GM12878 (cell line): ENCODE results near the gene GVQW3. TPM values are rescaled to one million over a fixed set of nuclear protein-coding genes. Genes with fewer than 3 reads are reported as not detected.

Experiments
- ATAC-seq: fragments of 200-7000 bp; cut with Tn5 transposase; 3 replicates; pipeline ENCODE4 v1.9.1; 2020; ENCODE audit warnings: mild to moderate bottlenecking, moderate library complexity
- BruUV-seq: library from RNA; stranded (reverse); fragments of 400-500 nt; replicated peaks from 2 replicates; lab custom pipeline; 2021; lab: Mats Ljungman, UMichigan
- CTCF ChIA-PET: fragments of 300-600 bp; sonication (Branson Sonifier 250); formaldehyde crosslinking; extraction: SDS; loops from one replicate; lab custom pipeline; 2021; ENCODE audit warnings: inconsistent platforms; lab: Yijun Ruan, JAX
- POLR2A ChIA-PET: fragments of 350-600 bp; formaldehyde crosslinking; extraction: SDS; loops from one replicate; lab custom pipeline; 2021; ENCODE audit warnings: inconsistent platforms; lab: Charles Lee
- RAD21 ChIA-PET: fragments of 300-600 bp; sonication (Branson Sonifier 250); formaldehyde crosslinking; loops from one replicate; lab custom pipeline; 2023; ENCODE audit warnings: antibody characterized with exemption; ENCODE audit not compliant: unreplicated experiment; lab: Charles Lee
- SMC1A ChIA-PET: fragments of 300-600 bp; sonication (Branson Sonifier 250); formaldehyde crosslinking; loops from one replicate; lab custom pipeline; 2023; ENCODE audit not compliant: unreplicated experiment, uncharacterized antibody; lab: Charles Lee
- DNase-seq: peaks from one replicate; pipeline ENCODE4 v3.0.0-alpha.2; 2011; ENCODE audit warnings: low read depth, low spot score
- FAIRE-seq: peaks from 3 replicates; lab custom pipeline; 2011; peaks lifted over from hg19 to GRCh38; lab: Jason Lieb, UNC
- H2AFZ ChIP-seq: 2 replicates; pipeline ENCODE4 v1.6.0; 2011; ENCODE audit warnings: low read depth, low read length, control low read depth; ENCODE audit not compliant: control insufficient read depth
- H3K27ac ChIP-seq: 2 replicates; pipeline ENCODE4 v1.5.1; 2011; ENCODE audit warnings: control low read depth; ENCODE audit not compliant: control insufficient read depth, insufficient read depth
- H3K27me3 ChIP-seq, 2 experiments: replicated peaks in 1 of 2; 2 replicates each; pipeline versions ENCODE4 v1.6.0 to v1.6.1; 2011; ENCODE audit warnings: low read length in 1 of 2; ENCODE audit not compliant: control insufficient read depth in 2 of 2, insufficient read depth in 2 of 2
- H3K36me3 ChIP-seq, 2 experiments: 2 replicates each; pipeline ENCODE4 v1.5.1; 2011; ENCODE audit warnings: low read length in 1 of 2; ENCODE audit not compliant: control insufficient read depth in 2 of 2, insufficient read depth in 2 of 2
- H3K4me1 ChIP-seq: 2 replicates; pipeline ENCODE4 v1.6.1; 2011; ENCODE audit warnings: mild to moderate bottlenecking, low read length, moderate library complexity, mixed read lengths; ENCODE audit not compliant: control insufficient read depth, insufficient read depth
- H3K4me2 ChIP-seq: 2 replicates; pipeline ENCODE4 v1.6.0; 2011; ENCODE audit warnings: control low read depth; ENCODE audit not compliant: control insufficient read depth, insufficient read depth
- H3K4me3 ChIP-seq: fragments of 200-600 bp; sonication (generic); 2 replicates; pipeline ENCODE4 v1.5.1; 2016
- H3K79me2 ChIP-seq: 2 replicates; pipeline ENCODE4 v1.6.0; 2011; ENCODE audit warnings: low read length; ENCODE audit not compliant: control insufficient read depth, insufficient read depth
- H3K9ac ChIP-seq: 2 replicates; pipeline ENCODE4 v1.8.0; 2011; ENCODE audit warnings: low read length, control low read depth, mixed read lengths; ENCODE audit not compliant: control insufficient read depth, insufficient read depth
- H3K9me3 ChIP-seq: replicated peaks from 3 replicates; pipeline ENCODE4 v1.5.1; 2011; ENCODE audit warnings: mild to moderate bottlenecking, low read length; ENCODE audit not compliant: control insufficient read depth, insufficient read depth
- H4K20me1 ChIP-seq: 2 replicates; pipeline ENCODE4 v1.6.0; 2011; ENCODE audit not compliant: control insufficient read depth, insufficient read depth
- KDM1A ChIP-seq: fragments of 200-600 bp; sonication (generic); IDR thresholded peaks from 2 replicates; pipeline ENCODE4 v1.6.1; 2016; ENCODE audit warnings: borderline replicate concordance
- MEF2A ChIP-seq: IDR thresholded peaks from 2 replicates; pipeline ENCODE4 v1.6.1; 2011; ENCODE audit warnings: low read depth, mild to moderate bottlenecking, low read length, moderate library complexity; ENCODE audit not compliant: insufficient read depth
- RBBP5 ChIP-seq: fragments of 200-600 bp; sonication (generic); conservative IDR thresholded peaks from 2 replicates; pipeline ENCODE4 v1.6.1; 2016
- RELA ChIP-seq: fragments of 450-650 bp; IDR thresholded peaks from 2 replicates; pipeline ENCODE4 v1.8.0; 2014; ENCODE audit warnings: borderline replicate concordance; ENCODE audit not compliant: partially characterized antibody
- STAT1 ChIP-seq: fragments of 450-650 bp; conservative IDR thresholded peaks from 2 replicates; pipeline ENCODE4 v1.6.1; 2014; ENCODE audit warnings: antibody characterized with exemption, mild to moderate bottlenecking
- ZBED1 ChIP-seq: IDR thresholded peaks from 2 replicates; pipeline ENCODE4 v1.6.1; 2016; ENCODE audit warnings: borderline replicate concordance
- ZNF274 ChIP-seq: IDR thresholded peaks from one replicate; pipeline ENCODE4 v1.8.0; 2011; ENCODE audit not compliant: insufficient read length, insufficient read depth
- ZNF384 ChIP-seq: IDR thresholded peaks from 2 replicates; pipeline ENCODE4 v1.6.1; 2012; ENCODE audit warnings: low read depth, mild to moderate bottlenecking, low read length, improper control_type of control experiment, borderline replicate concordance
- ZSCAN29 ChIP-seq: fragments of 450-650 bp; IDR thresholded peaks from 2 replicates; pipeline ENCODE4 v1.6.1; 2017; ENCODE audit warnings: mild to moderate bottlenecking, moderate library complexity
- WGBS: methylation state at CpG from one replicate; pipeline ENCODE4 v1.1.6; 2016; ENCODE audit warnings: low lambda C conversion rate; ENCODE audit not compliant: insufficient replicate concordance, insufficient coverage; ENCODE audit errors: missing lambda C conversion rate; 5-methylcytosine and 5-hydroxymethylcytosine counted together
- in situ Hi-C: fragments of 300-500 bp; cut with MboI; formaldehyde crosslinking; loops from 9 replicates; pipeline ENCODE4 v1.14.3; 2018; ENCODE audit warnings: mixed read lengths
- intact Hi-C: fragments of 100-400 bp; cut with micrococcal nuclease; formaldehyde crosslinking; loops from one replicate; pipeline ENCODE4 v1.14.2; 2022; ENCODE audit not compliant: unreplicated experiment
- polyA plus RNA-seq, 11 experiments: library from polyadenylated mRNA; depleted of rRNA in 4 of 11; unstranded in 6 of 11; stranded (reverse) in 5 of 11; fragments of >200 nt; fragmentation: Nextera tagmentation in 4 of 11; fragmentation: Illumina TruSeq in 1 of 11; extraction: Ambion mirVana in 4 of 11; extraction: Trizol in 1 of 11; gene quantifications; 1 replicate in 1 of 11; 2 replicates in 10 of 11; pipeline versions ENCODE4 v1.2.1 to v1.2.3, GENCODE V29; 2011 to 2016; ENCODE audit warnings: inconsistent platforms in 2 of 11, missing spikeins in 2 of 11, low read depth in 1 of 11
- total RNA-seq, 4 experiments: library from RNA; depleted of rRNA in 3 of 4; stranded (reverse); fragments of >200 nt in 3 of 4; fragmentation: Illumina TruSeq in 1 of 4; extraction: Trizol in 1 of 4; gene quantifications; 2 replicates each; pipeline versions ENCODE4 v1.2.1 to v1.2.3, GENCODE V29; 2013 to 2021

Gene GVQW3
- total and polyA plus RNA-seq, 10 of the 15 experiments (the other 5 are each of a cell fraction or from before 2014, with no cell fraction given), result 0.13 to 3.3 (median 1.7) TPM

GRCh38 chr11:76348348-76348747 is 32.8 kb upstream of the GVQW3 start (continued):
- TF ChIP-seq ZNF274, result no peak
- TF ChIP-seq ZBED1, result no peak
- no peak for TF ChIP-seq RELA

- RAD21 ChIA-PET, result no interaction called here
- peaks cover 3% of the 10 kb centered on the region; the same call in 1 of the 3 replicates for H3K9me3 ChIP-seq
- H4K20me1 ChIP-seq, result no peaks in the 10 kb centered on the region
- FAIRE-seq (no peak), DNase-seq (no peak), ATAC-seq (no peak)
- H3K79me2 ChIP-seq, result no peaks in the 10 kb centered on the region
- SMC1A ChIA-PET, result no interaction called here
- H3K9ac ChIP-seq, result no peak overlapping the region
- H3K4me3 ChIP-seq, result no peak overlapping the region
- H3K27ac ChIP-seq, result no peak overlapping the region
- WGBS, result 97% methylated on average over 1 of the region's 1 CpG
- CTCF ChIA-PET, result no interaction called here
- intact Hi-C loops (no loop called here), in situ Hi-C loops (no loop called here)
- no peaks in the 10 kb centered on the region for H3K4me1 ChIP-seq
- no TSS peak for BruUV-seq
- no peaks in the 10 kb centered on the region for H3K27me3 ChIP-seq
- peaks cover 6 to 13% of the 10 kb centered on the region in 2 experiments; a peak in 3 of 4 replicates for H3K36me3 ChIP-seq
- TF ChIP-seq ZSCAN29, result no peak
- TF ChIP-seq KDM1A, result no peak
- no peak for TF ChIP-seq ZNF384
- no peak for TF ChIP-seq STAT1
- no peak for TF ChIP-seq MEF2A
- no peak for TF ChIP-seq RBBP5
- TF ChIP-seq, all 136 proteins: peak for 0
- H3K4me2 ChIP-seq, result no peak overlapping the region
- POLR2A ChIA-PET, result no interaction called here
- no peak overlapping the region for H2AFZ ChIP-seq
Measured at GRCh38 chr11:76355172-76355571, 26.0 kb upstream of the GVQW3 start.
